Islet of Langerhans (tissue), 1 donor: ENCODE results near the gene IMMP2L.

Experiments
- FAIRE-seq: peaks from one replicate; lab custom pipeline; 2011; peaks lifted over from hg19 to GRCh38; lab: Jason Lieb, UNC

The IMMP2L gene

GRCh38 chr7:111098926-111099250, 463.4 kb downstream of the IMMP2L start:
- FAIRE-seq: no peak

- peak; percentile 94 for FAIRE-seq
Measured at GRCh38 chr7:111098011-111098925, 464.0 kb downstream of the IMMP2L start.

- FAIRE-seq: no peak
Measured at GRCh38 chr7:111096997-111097396, 465.3 kb downstream of the IMMP2L start.

GRCh38 chr7:111094419-111094818, 467.9 kb downstream of the IMMP2L start:
- FAIRE-seq: no peak

GRCh38 chr7:111093496-111093895, 468.8 kb downstream of the IMMP2L start:
- FAIRE-seq: no peak

GRCh38 chr7:111092406-111093236, 469.7 kb downstream of the IMMP2L start:
- FAIRE-seq: peak; percentile 41

GRCh38 chr7:111091593-111092358, 470.5 kb downstream of the IMMP2L start:
- FAIRE-seq: no peak

GRCh38 chr7:111090846-111091245, 471.4 kb downstream of the IMMP2L start, which contains the start of gene LRRN3:
LRRN3 (plus strand) TSS chr7:111091127; CDS start chr7:111122773, 31,646 bp downstream.
- no peak for FAIRE-seq

- peak; percentile 100 for FAIRE-seq
Measured at GRCh38 chr7:111089822-111090426, 472.4 kb downstream of the IMMP2L start.

GRCh38 chr7:111088328-111088727, 474.0 kb downstream of the IMMP2L start:
- no peak for FAIRE-seq

GRCh38 chr7:111086532-111086931, 475.8 kb downstream of the IMMP2L start:
- FAIRE-seq: no peak

- no peak for FAIRE-seq
Measured at GRCh38 chr7:111085356-111085755, 476.9 kb downstream of the IMMP2L start.

- no peak for FAIRE-seq
Measured at GRCh38 chr7:111083413-111083812, 478.9 kb downstream of the IMMP2L start.

GRCh38 chr7:111082351-111082750, 479.9 kb downstream of the IMMP2L start:
- no peak for FAIRE-seq

- no peak for FAIRE-seq
Measured at GRCh38 chr7:111081546-111082267, 480.6 kb downstream of the IMMP2L start.

- no peak for FAIRE-seq
Measured at GRCh38 chr7:111080495-111081105, 481.7 kb downstream of the IMMP2L start.

- FAIRE-seq: no peak
Measured at GRCh38 chr7:111077001-111077400, 485.3 kb downstream of the IMMP2L start.

GRCh38 chr7:111076205-111076604, 486.1 kb downstream of the IMMP2L start:
- no peak for FAIRE-seq

GRCh38 chr7:111075498-111075897, 486.8 kb downstream of the IMMP2L start:
- FAIRE-seq: no peak

GRCh38 chr7:111074748-111075146, 487.5 kb downstream of the IMMP2L start:
- FAIRE-seq: no peak
